ENCODE results near the gene PPP3R1. TPM values are rescaled to one million over a fixed set of nuclear protein-coding genes. Genes with fewer than 3 reads are reported as not detected.

PPP3R1 gene
- polyA plus RNA-seq, 12 donors, result 43.6 to 899 (median 55.4) TPM

DNA sequence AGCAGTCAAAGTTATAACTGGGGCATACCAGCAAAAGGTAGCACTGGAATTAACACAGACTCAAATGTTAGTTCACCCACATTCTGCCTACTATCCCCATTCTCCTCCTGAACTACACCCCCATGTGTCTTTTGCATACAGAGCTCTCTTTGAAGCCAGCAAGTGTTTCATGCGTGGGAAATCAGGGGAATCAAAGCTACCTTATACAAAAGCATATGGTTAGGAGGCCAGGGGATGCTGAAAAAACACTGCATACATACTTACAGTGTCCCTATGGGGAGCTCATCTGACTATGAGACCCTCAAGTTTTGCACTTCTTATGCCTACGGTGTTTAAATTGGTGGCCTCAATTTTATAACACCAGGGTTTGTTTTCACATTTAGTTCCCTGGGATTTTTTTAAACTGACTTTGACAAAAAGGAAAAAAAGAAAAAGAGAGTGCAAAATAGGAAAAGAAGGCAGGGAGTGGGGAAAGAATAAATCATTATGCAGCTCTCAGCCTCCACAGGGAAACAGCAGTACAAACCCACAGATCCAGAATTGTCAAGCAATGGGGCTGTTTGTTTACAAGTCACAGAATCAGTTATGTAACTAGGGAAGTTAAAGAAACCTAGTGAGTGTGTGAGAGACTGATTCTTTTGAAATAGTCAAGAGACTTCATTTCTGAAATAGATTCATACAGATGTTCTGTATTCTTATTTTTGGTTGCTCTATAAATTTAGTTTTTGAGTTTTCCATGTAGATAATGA lies 20.1 kb upstream of the PPP3R1 start:
- no peak for DNase-seq

DNA sequence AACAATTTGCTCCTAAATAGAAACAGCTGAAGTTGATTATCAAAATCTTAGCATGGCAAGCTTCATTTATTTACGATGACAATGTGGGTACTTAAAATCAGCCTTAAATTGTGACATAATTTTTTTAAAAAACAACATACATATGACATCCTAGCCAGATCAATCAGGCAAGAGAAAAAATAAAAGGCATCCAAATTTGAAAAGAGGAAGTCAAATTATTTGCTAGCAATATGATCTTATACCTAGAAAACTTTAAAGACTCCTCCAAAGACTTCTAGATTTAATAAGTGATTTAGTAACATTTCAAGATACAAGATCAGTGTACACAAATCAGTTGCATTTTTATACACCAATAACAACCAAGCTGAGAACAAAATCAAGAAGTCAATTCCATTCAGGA lies 14.3 kb upstream of the PPP3R1 start:
- no peak for DNase-seq

DNA sequence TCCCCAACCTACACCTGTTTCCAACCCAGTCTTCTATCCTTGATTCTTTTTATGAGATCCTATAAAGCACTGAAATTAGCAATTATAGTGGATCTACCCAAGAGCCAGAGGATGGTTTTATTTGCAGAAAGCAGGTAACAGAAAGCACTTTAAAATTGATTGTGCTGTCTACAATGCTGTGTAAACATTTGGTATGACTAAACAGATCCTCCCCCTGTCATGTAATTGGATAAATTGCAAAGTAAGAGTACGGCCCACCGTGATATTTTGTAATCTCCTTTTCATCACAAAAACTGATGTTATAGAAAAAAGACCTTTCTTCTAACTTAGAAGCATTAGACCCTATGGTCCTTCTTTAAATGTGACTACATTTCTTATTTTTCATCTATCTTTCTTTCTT lies 11.3 kb upstream of the PPP3R1 start:
- DNase-seq, result no peak

DNA sequence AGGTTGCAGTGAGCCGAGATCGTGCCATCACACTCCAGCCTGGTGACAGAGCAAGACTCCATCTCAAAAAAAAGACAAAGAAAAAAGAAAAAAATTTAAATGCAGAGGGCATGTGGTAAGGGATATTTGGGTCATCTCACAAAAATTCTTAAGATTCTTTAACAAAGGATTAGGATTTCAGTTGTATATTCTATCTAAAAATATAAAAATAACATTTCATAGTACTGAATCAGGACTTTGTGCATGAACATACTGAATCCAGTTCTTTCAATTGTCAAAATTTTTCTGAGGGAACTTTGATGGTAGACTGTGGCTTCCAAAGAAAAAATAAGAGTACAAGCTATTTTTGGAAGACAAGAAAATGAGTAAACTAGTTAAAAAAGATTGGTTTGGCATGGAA lies 6.5 kb upstream of the PPP3R1 start:
- DNase-seq, result no peak

DNA sequence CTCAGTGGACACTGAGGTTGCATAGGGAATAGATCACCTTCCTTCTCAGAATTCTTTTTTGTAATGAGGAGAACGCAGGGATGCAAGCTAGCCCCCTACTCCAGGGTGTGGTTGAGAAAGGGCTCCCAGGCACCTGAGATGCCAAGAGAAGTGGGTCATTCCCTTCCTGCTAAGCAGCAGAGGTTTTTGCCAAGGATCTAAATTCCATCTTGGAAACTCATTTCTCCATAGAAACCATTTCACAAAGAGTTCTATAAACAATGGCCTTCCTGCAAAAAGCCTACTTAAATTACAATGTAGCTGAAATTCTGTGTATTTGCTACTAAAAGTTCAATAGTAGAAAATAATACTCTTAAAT lies 3.7 kb upstream of the PPP3R1 start:
- peak; percentile 15 for DNase-seq

DNA sequence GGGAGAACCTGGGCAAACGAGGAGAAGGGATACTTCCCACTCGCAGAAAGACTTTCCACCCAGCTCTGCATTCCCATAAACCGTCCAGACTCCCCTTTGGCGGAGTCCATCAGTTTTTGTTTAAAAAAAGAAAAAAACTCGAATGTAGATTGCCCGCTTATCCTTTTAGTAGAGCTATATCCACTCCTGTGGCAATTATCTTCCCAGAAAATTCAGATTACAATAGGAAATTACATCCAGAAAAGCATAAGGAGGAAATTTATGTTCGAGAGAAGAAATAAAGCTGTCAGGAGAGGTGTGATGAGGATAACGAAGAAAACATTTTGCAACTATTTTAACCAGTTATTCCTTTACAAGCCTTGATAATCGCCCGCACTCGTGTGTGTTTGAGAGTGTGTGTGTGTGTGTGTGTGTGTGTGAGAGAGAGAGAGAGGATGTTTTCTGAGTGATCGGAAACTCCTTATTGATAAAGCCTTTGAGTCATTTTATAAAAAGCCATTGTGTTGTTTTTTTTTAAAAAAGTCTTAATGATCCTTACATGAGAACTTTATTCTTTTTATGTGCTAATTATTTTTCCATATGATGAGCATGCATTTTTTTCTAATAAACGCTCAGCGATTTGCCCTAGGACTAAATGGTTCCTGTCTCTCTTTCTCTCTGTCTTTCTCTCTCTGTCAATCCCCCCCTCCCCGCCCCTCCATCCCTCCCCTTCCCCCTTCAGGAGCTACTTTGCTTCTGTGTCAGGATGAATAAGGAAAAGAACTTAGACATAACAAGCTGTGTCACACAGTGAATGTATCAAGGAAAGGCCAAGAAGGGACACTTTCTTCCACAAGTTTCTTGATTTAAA lies 1.1 kb upstream of the PPP3R1 start:
- DNase-seq, result peak; percentile 35

DNA sequence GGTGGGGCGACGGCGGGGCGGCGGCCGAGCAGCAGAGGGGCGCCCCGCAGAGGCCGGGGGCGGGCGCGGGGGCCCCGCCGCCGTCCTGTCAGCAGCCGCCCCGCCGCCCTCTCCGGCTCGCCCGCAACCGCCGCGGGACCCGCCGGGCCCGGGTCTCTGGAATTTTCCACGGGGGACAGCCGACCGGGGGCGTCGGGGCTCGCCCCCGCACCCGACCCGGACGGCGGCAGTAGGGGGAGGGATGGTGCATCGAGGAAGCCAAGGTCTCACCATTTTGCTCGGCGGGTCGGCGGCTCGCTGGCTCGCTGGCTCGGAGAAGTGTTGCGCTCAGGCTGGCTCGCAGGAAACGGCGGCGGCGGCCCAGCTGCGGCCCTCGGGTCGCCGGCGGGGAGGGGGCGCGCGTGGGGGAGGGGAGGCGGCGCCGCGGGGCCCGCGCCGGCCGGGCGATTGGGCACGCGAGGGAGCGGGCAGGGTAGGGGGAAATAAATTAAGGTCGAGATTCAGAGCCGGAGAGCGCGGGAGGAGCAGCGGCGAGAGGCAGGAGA lies 405 bp downstream of the PPP3R1 start:
- DNase-seq, result no peak

DNA sequence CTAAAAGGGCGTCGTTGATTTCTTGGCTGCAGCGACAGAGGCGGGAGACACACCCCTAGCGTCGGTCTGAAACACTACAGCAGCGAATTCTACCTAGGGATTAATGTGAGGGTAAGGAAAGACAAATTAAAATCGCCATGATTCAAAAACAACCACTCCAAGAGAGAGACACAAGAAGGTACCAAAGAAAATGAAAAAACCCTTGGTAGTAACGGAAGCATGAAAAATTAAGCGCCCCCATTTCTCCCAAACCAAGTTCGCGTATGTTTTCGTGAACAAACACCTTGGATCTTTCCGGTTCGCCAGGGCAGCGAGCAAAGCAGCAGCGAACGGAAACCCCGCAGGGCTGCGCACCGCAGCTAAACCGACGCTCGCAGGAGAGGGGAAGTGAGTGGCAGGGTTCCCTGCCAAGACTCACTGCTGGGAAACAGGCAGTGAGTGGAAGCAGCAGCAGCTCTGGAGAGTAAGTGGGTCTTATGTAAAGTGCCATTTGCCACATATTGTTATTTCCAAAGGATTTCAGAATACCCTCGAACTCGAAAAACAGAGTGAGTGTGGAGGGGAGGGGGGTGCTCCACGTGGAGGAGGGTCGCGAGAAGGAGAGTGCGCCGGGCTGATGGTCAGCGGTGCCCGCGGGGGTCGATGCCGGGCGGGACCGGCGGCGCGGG lies 1.0 kb downstream of the PPP3R1 start:
- DNase-seq, result peak; percentile 73

DNA sequence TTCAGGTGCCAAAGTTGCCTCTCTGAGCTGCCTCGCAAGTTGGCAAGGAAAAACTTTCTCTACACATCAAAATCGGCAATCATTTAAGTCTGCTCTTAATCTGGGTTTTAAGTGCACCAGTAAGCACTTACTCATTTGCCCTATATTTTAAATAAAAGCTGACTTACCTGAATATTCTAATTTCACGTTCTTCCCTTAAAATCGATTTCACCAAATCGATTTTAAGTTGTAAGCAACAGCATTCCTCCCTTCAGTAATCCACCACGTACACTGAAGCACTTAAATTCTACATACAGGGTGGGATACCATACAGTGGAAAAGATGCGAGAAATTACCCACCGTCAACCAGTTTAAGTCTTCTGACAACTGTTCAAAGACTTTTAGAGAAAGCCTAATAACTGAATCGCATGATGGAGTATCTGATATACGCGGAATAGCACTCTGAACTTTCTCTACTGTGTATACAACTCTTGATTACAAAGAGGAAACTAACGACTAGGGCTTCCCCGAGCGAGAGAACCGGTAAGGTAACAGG lies 1.6 kb downstream of the PPP3R1 start:
- DNase-seq, result no peak

DNA sequence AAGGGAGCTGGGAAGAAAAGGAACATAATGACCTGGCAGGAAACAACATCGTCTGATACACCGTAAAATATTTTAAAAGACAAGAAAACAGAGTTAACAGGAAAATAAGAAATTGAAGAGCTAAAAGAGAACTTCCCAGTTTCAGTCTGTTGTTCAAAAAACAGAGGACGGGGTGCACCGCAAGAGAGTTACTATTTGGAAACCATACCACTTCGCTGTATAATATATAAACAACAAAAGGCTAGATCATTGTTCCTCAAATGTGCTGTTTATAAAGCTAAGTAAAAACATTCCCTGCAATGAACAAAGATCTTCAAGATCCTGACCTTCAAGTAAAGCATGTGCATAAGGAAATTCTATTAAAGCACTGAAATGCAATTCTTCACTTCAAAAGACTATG lies 2.1 kb downstream of the PPP3R1 start:
- DNase-seq, result no peak

DNA sequence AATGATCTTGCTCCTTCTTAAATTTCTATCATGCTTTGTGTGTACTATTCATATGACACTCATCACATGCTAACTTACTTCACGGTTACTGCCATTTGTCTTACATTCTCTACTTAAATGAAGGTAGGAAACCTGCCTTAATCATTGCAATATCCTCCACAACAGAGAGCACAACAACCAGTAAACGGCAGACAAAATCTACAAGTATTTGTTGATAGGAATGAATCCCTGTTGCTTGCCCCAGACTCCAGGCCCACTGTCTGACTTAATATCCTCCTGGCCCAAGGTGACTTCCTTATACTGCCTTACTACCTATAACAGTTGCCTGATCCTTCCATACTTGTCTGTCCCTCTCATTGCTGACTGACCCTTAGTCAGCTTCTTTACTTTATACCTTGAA lies 3.5 kb downstream of the PPP3R1 start:
- no peak for DNase-seq

DNA sequence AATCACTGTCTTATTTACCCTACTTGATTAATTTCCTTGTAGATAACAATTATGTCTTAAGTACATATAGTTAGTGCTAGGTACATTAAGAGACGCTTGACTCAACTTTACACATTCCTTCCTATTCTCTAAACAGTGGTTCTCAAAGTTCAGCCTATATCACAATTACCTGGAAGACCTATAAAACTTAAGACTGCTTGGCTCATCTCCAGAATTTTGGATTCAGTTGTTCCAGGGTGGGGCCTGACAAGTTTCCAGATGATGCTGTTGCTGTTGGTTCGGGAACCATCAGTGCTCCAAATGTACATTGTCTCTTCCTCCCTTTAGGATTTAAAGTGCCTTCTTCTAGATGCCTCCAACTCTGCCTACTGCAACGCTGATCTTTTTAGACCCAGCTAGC lies 4.0 kb downstream of the PPP3R1 start:
- no peak for DNase-seq

DNA sequence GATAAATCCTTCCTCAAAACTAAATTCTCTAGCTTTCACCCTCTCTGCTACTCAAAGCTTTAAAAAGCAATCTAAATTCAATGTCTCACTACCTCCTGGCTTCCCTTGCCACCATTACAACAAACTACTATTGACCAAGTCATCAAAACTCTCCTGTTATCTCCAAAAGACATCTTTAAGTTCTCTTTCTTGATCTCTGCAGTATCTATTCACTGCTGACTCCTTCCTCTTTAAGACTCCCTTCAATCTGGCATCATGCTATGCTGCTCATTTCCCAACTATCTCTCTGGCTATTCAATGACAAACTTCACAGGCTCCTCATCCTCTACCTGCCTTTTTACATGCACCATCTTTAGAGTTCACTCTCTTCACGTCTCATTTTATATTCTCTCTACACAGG lies 5.9 kb downstream of the PPP3R1 start:
- no peak for DNase-seq

DNA sequence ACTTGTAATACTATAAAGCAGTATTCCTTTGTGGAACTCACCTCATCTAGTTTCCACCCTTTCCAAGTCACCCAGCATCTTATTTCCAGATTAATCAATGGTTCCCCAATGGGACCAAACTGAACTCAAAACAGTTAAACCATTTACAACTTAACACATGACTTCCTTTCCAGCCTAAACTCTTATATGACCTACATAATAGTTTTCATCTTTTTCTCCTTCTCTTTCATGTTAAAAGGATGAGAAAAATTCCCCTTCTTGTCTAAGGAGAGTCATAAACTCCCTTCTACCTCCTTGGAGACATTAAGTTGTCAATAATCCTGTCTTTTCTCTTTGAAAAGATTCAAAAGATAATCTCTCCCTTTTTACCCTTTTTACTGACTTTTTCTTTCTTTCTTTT lies 6.7 kb downstream of the PPP3R1 start:
- DNase-seq, result no peak

DNA sequence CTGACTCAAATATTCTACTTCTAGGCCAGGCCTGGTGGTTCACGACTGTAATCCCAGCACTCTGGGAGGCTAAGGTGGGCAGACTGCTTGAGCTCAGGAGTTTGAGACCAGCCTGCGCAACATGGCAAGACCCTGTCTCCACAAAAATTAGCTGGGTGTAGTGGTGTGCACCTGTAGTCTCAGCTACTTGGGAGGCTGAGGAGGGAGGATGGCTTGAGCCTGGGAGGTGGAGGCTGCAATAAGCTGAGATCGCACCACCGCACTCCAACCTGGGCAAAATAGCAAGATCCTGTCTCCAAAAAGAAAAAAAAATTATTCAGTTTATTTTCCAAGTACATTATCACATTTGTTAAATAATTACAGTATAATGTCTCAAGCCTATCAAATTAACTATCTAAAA lies 7.3 kb downstream of the PPP3R1 start:
- DNase-seq, result no peak

DNA sequence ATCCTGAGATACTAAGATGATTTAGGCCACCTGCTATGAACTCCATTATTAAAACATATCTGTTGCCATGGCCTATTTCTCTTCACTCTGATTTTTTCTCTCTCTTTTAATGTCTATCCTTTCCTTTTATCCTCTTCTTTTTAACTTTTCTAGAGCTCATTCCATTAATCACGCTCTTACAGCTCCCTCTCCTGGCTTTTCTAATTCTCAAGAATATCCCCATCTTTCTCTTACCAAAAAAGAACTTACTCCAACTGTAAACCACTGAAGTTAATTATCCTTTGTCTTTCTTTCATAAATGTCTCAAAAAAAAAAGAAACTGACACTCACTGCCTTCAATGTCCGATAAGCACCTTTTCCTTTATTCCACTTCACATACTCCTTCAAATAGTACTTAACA lies 7.9 kb downstream of the PPP3R1 start:
- no peak for DNase-seq

DNA sequence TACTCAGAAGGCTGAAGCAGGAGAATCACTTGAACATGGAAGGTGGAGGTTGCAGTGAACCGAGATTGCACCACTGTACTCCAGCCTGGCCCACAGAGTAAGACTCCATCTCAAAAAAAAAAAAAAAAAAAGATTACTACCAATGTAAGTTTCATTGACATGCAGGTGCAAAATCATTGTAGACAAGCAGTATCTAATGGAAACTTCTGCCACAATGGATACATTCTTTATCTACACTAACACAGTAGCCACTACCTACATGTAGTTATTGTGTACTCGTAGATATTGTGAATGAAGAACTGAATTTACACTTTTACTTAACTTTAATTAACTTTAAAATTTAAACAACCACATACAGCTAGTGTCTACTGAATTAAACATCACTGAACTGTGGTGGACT lies 10.6 kb downstream of the PPP3R1 start:
- DNase-seq, result no peak

DNA sequence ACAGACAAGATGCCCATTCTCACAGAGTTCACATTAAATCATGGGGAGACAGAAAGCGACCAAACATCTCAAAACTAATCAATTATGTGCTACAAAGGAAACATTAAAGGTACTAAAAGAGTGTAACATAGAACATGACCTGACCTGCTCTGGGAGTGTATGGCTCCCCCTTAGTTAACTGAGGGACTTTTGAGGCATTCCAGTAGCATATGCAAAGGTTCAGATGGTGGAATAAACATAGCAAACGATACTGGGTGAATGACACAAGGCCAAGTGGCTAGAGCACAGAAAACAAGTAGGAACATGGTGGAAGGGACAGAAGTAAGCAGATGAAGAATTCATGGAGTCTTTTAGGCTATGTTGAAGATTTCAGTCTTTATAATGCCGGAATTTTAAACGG lies 11.9 kb downstream of the PPP3R1 start:
- DNase-seq, result no peak

DNA sequence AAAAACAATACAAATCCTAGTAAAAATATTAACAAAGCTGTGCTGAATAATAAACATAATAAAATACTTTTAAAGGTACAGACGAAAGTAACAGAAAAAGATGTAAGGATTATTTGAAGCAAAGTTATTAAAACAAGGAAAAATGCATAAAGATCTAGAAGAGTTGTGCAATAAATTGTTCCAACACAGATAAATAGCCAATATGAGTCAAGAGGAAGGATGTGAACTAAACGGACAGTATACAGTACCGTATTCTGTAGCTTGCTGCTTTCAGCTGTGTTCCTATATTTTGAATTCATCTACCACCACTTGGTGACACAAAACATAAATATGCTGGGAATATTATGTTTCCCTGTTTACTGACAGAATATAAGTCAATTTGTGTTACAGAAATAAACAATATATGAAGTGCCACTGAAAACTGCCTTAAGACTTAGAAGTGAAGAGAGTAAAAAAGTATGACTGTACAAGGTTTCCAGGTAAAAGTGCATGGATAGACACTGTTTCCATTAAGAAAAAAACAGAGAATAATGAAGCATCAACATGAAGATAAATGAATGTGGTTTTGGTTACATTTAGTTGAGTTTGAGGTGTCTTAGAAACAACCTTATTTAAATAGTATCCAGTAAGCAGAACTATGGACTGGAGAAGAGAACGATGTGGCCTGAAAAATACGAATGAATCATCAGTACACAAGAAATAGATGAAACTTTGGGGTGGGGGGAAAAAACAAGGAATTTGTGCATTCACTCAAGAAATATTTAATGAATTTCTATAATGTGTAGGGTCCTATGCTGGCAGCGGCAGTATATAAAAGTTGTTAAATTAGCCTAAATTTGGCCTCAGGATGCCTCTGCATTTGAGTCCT lies 13.1 kb downstream of the PPP3R1 start:
- DNase-seq, result no peak

DNA sequence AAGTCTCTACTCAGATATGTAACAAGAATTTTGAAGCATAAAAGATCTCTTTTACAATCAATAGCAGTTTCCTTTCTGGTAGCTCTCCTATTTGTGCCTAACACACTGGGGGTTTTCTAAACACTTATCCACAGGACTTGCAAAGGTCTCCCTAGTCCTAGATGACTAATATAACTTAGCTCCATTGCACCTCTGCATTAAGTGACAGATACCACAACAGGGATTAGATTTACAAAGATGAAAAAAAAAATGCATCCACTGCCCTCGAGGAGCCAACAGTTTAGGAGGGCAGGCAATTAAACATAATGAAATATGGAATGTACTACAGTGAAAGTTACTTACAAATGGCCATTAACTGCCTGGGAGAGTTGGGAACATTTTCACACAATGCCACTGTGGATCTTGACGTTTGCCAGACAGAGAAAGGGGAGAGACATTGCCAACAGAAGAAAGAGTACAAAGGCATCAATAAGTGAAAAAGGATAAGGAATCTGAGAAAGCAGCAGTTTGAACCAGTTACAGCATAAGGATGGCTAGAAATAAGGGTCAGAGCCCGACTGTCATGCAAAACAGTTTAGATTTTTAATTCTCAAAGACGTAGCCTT lies 14.3 kb downstream of the PPP3R1 start:
- no peak for DNase-seq

DNA sequence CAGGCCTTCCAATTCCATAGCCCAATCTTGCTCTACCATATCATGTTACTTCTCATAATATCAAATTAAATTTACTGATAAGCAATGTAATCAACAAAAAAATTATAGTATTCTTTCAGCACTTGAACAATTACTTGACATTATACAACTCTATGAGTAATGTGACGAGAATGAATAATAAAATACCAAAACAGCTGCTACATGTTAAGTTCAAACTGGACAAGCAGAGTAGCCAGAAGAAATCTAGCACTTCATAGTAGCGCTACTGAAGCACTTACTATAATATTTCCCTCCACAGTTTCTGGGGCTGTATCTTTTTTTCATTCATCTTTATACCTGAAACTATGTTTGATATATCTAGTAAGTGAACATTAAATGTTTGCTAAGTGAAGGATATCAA lies 14.9 kb downstream of the PPP3R1 start:
- no peak for DNase-seq

Measured in muscle of arm (tissue), 12 donors.